Measurements from ENCODE around the gene SLC35E1.
"Not testable (repeated sequence)": the region's sequence is repeated elsewhere in the genome, so short reads cannot be mapped to it uniquely, and the experiment has no call there.

The SLC35E1 gene

DNA sequence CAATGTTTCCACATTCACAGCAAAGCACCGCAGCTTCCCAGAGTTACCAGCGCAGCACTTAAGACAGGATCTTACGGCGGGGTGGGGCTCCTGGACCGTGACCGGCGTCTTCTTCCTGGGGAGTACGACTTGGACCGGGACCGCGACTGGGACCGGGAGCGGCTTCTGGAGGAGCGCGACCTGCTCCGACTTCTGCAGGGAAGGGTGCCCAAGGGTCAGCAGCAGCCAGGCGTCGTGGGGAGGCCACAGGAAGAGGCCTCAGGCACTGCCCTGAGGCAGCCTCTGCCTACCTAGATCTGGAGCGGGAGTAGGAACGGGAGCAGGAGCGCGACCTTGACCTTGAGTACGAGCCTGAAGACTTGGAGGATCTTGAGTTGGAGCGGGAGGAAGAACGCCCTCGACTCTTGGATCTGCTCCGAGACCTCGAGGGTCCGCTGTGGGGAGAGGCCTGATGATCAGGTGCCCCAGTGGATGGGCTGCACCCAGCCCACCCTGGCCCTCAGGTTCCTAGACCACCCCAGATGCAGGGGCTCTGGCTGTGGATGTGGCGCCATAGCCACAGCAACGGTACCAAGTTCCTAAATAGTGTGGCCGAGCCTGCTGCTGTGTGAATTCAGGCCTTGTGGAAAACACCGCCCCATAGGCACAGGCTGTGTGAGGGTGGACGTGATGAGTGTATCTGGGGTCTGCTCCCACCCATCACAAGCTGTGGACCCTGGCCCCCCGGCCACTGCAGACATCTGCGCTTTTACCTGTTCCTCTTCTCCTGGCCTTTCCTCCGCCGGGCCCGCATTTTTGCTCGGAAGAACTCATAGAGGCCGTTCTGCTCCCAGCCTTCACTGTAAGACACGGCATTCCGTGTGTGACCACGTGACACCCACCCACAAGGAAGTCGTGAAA is 51.9 kb downstream of the SLC35E1 start:
- no peak for DNase-seq

DNA sequence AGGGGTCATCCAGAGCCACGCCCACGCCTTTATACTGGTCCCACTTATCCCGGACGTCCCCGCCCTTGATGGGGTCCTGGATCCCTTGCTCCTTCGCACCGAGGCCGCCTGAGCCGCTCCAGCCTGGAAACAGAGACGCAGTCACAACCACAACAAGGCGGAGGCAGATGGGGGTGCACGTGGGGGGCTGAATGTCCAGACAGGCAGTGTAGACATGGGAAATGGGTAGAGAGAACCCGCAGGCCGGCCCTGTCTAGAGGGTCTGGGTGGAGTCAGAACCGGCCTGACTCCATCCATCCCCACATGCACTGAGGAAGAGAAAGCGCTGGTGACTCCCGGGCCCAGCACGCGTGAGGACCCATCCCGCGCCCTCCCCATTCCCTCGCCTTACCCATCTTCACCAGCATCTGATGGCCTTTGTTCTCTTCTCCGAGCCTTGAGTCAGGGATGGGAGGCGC is 53.0 kb downstream of the SLC35E1 start:
- no peak for DNase-seq

DNA sequence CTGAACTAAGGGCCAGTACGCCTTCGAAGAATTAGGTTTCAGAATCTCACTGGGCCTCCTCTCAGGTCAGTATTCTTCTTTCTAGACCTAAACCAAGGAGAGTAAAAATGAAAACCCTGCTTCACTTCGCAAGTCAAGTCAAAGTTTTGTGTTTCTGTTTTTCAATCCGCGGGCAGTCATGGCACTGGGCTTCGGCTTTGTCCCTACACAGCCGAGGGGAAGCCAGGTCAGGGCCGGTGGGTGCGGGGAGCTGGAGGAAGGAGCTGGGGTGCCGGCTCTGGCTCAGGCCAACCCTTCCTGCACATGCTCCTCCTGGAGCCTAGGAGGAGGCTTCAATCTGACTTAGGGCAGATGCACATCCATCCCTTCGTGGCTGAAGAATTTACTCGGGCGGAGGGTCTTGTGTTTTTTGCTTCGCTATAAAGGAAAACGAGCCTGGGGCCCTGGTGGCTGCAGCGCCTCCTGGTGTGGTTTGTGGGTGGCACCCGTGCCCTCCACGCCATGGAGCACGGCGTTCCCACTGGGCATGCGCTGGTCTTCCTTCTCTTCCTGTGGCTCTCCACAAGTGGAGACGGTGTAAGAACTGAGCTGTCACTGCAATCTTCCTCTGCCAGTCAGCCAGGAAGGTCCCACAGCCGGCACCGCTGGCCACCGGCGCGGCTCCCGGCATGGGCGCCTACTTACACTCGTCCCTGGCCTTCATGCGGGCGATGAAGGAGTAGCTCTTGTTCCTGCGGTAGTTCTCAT is 53.6 kb downstream of the SLC35E1 start:
- DNase-seq, result no peak

DNA sequence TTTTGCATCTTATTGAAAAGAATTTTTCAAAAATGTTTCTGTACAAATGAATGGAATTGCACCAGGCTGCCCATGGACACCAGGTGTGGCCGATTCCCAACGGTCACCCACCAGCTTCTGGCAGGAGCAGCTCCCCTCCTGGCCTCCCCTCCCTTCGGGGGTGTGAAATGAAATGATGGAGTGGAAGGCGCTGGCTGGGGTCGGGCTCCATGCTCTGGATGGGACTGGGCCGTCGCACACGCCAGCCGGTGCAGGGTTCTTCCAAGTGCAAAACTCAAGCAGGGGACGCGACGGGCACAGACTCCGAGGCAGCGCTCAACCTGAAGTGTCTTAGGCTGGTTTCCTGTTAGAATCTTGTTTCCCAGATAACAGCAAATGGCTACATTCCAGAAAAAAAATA is 54.2 kb downstream of the SLC35E1 start:
- DNase-seq, result no peak

DNA sequence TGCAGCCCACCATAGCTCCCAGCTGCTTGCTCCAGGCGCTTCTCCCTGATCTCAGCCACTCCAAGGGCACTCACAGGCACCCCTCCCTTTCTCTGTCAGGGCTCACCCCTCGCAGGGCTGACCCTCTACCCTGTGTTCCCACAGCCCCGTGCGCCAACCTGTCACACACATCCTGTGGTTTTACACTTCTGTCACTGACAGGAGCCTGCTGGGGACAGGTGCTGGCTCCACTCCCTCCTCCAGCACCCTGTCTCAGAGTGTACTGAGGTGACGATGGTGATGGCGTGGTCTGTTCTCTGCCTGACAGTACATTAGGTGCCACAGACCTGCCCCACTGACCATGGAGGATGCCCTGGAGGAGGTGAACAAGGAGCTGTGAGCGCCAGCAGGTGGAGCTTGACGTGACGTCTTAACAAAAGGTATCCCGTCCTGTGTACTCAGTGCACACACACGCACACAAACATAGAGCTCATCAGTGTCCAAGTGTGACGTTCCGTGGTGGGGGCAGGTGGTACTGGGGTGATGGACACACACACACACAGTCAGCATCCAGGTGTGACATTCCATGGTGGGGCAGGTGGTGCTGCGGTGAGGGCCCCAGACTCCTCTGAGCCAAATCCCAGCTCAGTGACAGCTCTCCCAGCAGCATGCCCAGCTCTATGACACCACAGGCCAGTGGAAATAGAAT is 55.1 kb downstream of the SLC35E1 start:
- DNase-seq, result no peak

DNA sequence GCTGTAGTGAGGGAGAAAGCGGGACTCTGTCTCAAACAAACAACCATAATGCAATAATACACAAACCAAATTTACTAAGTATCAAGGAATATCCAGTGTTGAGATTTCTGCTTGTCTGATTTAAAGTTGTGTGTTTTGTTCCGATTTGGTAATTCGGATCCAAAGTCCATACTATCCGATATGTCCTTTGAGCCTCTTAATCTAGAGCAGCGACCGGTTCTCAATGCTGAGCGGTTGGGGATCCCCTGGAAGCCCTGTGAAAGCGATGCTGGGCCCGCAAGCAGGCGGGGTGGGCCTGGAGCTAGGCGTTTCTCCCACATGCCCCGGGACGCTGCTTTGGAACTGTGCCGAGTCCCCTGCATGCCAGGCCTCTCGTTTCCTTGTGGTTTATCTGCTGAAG is 55.8 kb downstream of the SLC35E1 start:
- no peak for DNase-seq

DNA sequence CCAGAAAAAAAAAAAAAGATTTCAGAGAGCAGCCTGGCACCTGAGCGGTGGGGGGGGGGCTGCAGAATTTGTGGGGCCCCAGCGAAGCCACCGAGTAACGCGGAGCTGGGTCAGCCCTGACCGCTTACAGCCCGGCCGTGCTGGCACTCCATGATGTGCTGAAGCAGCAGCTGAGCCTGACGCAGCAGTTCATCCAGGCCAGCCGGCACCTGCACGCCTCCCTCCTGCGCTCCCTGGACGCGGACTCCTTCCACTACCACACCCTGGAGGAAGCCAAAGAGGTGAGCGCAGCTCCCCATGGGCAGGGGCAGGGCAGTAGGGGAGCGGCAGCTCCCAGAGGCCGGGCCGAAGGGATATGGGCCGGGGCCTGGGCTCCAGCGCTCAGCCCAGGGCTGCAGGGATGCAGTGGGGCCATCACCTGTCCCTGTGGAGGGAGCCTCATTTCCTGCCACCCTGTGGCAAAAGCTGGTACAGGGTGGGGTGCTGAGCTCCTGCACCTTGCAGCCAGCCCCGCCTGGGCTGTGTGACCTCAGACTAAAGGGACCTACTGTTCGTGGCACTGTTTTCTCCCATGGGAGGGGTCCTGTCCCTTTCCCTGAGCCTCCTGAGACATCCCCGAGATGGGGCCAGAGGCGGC is 57.7 kb downstream of the SLC35E1 start:
- no peak for DNase-seq

DNA sequence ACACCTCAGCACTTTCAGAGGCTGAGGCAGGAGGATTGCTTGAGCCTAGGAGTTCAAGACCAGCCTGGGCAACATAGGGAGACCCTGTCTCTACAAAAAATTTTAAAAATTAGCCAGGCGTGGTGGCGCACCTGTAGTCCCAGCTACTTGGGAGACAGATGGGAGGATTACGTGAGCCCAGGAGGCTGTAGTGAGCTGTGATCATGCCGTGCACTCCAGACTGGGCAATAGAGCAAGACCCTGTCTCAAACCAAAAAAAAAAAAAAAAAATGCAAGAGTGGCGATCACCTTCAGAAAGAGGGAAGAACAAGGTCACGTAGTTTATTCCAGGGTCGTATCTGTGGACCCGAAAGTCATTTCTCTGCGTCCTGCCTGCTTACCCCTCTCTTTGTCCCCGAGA is 59.6 kb downstream of the SLC35E1 start:
- not testable (repeated sequence) for DNase-seq

DNA sequence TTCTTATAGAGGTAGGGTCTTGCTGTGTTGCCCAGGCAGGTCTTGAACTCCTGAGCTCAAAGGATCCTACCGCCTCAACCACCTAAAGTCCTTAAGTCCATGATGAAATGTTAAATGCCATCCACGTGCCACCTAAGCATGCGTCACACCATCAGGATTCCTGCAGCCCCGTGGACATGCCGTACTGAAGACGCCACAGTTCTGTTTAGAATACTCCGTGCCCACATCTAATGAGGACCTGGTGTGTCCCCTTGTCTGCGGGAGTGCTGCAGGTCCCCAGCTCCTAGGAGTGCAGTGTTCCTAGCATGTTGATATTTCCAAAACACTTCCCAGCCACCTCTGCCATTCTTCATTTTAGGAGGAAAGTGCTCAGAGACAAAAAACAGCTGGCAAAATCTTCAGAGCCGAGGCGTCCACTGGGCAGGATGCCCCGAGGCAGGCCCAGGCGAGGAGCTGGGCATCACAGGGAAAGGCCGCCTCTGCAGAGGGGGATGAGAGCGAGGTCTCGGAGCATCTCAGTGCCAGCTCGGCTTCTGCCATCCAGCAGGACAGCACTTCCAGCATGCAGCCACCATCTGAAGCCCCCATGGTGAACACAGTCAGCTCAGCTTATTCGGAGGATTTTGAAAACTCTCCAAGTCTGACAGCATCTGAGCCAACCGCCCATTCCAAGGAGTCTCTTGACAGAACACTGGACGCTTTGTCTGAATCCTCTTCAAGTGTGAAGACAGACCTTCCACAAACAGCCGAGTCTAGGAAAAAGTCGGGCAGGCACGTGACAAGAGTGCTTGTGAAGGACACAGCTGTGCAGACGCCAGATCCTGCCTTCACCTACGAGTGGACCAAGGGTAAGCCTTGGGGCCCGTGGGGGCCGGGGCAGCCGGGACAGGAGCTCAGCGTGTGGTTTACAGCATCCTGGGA is 62.8 kb downstream of the SLC35E1 start:
- DNase-seq, result no peak

DNA sequence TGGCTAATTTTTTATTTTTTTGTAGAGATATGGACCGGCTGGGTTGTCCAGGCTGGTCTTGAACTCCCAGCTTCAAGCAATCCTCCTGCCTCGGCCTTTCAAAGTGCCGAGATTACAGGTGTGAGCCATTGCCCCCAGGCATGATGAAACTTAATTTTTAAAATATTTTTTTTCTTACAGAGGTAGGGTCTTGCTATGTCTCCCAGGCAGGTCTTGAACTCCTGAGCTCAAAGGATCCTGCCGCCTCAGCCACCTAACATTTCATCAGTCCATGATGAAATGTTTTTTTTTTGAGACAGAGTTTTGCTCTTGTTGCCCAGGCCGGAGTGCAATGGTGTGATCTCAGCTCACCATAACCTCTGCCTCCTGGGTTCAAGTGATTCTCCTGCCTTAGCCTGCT is 63.7 kb downstream of the SLC35E1 start:
- DNase-seq, result no peak

DNA sequence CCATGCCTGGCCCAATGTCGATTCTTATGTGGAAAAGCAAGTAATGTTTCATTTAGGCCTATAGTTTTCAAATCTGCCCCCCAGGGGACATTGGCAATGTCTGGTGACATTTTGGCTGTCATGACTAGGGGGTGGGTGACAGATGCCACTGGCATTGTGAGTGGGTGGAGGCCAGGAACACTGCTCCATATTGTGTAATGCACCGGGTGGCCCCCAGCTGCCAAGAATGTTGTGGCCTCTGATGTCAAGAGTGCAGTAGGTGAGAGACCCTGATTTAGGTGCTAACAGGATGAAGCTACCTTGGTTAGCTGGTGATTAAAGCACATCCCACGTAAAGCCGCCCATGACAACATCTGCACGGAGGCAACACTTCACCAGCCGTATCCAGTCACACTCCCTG is 65.3 kb downstream of the SLC35E1 start:
- no peak for DNase-seq

DNA sequence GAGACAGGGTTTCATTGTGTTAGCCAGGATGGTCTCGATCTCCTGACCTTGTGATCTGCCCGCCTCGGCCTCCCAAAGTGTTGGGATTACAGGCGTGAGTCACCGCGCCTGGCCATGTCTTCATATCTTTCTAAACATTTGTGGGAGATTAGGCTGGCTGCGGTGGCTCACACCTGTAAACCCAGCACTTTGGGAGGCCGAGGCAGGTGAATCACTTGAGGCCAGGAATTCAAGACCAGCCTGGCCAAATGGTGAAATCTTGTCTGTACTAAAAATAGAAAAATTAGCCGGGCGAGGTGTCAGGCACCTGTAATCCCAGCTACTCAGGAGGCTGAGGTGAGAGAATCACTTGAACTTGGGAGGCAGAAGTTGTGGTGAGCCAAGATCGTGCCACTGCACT is 66.1 kb downstream of the SLC35E1 start:
- not testable (repeated sequence) for DNase-seq

DNA sequence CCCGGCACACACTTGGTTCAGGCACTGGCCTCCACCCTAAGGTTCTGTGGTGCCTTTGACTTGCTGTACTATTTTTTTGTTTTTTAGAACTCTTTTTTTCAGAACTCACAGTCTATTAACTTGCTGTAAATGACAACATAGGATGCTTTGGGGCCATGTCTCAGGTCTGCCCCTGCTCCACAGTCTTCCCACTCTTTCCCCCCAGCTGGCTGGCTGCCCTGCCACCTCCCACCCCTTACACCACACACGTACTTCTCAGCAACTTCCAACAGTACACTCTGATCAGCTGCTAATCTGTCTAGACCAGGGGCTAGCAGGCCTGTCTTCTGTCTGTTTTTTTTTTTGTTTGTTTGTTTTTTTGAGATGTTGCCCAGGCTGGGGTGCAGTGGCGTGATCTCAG is 67.9 kb downstream of the SLC35E1 start:
- DNase-seq, result no peak
